HTERT RPE-1 (cell line): ENCODE data around the gene PLXNA4.

Experiments used
- in situ Hi-C: fragments of 300-500 bp; cut with MboI; formaldehyde crosslinking; loops from 4 replicates; pipeline ENCODE4 v1.14.3; 2020; ENCODE audit warnings: low sequenced_read_pairs

PLXNA4 gene

DNA sequence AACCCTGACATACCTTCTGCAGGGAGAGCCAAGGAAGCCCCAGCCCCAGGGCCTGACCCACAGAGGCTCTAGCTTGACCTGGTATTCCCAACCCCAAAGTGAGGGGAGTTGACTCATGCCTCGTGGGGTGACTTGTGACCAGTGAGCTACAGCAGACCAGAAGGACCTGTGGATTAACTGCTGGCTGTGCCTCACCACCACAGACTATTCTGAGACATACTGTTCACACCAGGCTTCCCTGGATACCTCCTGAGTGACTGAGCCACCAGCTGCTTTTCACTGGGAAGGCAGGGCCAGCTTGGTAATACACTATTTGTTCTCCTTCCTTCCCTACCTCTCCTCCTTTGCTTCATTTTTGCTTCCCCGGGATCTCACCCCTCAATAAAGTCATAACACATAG is 7.3 kb downstream of the PLXNA4 start:
- in situ Hi-C loops, result no loop called here

DNA sequence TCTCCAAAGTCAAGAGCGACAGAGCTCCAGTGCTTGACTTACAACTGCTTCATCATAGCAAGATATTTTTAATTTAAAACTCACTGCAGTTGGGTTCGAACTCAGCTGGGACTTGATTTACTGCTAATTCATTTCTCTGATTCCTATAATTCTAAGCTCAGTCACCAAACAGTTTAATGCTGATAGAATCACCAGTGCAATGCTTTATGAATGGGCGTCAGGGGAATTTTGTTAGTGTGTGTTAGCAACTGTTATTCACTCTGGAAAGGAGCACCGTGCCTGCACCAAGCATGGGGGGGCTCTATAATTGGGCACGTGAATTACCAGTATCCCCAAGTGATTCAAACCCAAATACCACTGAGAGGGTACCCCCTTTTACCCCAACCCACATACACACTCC is 10.4 kb downstream of the PLXNA4 start:
- in situ Hi-C loops, result no loop called here

DNA sequence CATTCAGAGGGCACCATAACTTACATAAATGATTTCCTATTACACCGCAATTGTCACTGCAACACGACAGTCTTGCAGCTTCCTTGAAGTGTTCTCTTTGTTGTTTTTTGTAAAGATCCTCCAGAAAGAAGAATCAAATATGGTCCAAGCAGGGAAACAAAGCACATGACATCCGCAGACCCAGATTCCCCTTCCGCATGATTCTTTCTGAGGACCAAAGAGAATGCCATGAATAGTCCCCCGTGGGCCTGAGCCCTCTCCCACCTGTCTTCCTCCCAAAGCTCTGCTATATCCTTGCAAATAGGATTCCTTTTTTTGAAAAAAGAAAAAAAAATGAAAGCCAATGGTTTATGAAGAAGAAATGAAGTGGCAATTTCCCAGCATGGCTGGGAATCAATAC is 10.8 kb downstream of the PLXNA4 start:
- in situ Hi-C loops, result no loop called here

DNA sequence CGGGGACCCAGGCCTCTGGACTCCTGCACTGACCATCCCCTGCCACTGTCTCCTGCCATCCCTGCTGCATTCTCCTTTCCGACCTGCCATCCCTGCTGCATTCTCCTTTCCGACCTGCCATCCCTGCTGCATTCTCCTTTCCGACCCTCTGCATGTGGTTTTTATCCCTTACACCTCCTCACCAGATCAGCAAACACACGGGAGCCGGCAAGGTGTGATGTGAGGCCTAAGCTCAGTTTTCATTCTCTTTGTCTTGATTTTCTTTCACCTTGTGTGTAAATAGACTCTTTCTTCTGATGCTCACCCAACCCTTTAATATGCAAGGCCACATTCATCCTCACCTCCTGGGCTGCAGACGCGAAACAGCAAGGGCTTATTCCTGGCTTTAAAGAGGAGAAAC is 11.4 kb downstream of the PLXNA4 start:
- in situ Hi-C loops, result no loop called here

DNA sequence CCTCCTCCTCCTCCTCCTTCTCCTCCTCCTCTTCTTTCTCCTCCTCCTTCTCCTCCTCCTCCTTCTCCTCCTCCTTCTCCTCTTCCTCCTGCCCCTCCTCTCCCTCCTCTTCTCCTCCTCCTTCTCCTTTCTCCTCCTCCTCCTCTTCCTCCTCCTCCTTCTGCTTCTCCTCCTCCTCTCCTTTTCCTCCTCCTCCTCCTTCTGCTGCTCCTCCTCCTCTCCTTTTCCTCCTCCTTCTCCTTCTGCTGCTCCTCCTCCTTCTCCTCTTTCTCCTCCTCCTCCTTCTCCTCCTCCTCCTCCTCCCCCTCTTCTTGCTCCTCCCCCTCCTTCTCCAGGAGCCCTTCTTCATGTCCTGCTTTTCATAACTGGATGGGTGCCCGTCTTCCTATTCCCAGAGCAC is 12.2 kb downstream of the PLXNA4 start:
- in situ Hi-C loops, result no loop called here

DNA sequence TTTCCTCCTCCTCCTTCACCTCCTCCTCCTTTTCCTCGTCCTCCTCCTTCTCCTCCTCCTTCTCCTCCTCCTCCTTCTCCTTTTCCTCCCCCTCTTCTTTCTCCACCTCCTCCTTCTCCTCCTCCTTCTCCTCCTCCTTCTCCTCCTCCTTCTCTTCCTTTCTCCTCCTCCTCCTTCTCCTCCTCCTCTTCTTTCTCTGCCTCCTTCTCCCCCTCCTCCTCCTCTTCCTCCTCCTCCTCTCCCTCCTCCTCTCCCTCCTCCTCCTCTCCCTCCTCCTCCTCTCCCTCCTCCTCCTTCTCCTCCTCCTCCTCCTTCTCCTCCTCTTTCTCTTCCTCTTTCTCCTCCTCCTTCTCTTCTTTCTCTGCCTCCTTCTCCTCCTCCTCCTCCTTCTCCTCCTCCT is 13.6 kb downstream of the PLXNA4 start:
- in situ Hi-C loops, result no loop called here

DNA sequence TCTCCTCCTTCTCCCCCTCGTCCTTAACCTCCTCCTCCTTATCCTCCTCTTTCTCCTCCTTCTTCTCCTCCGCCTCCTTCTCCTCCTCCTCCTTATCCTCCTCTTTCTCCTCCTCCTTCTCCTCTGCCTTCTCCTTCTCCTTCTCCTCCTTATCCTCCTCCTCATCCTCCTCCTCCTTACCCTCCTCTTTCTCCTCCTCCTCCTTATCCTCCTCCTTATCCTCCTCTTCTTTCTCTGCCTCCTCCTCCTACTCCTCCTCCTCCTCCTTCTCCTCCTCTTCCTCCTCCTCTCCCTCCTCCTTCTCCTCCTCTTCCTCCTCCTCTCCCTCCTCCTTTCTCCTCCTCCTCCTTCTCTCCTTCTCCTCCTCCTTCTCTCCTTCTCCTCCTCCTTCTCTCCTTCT is 14.5 kb downstream of the PLXNA4 start:
- in situ Hi-C loops, result no loop called here

DNA sequence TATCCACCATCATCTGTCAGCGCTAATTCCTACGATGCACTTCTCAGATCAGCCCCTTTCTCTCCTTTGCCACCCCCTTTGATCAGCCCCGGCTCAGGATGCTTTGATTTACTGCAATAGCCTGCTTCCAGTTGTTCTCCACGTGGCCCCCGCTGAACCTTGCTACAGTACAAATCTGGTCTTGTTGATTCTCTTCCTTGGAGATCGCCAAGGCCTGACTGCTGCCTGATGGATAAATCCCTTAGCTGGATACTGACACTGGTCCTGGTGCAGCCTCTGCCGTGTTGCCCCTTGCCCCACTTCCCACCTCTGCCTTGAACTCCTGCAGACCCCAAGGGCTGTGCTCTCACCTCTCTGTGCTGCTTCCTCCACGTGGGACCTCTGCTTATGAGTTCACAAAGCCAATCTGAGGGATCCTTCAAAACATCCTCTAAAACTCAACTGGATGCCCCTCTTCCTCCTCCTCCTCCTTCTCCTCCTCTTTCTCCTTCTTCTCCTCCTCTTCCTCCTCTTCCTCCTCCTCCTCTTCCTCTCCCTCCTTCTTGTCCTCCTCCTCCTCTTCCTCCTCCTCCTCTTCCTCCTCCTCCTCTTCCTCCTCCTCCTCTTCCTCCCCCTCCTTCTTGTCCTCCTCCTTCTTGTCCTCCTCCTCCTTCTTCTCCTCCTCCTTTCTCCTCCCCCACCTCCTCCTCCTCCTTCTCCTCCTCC is 15.3 kb downstream of the PLXNA4 start:
- in situ Hi-C loops, result no loop called here

DNA sequence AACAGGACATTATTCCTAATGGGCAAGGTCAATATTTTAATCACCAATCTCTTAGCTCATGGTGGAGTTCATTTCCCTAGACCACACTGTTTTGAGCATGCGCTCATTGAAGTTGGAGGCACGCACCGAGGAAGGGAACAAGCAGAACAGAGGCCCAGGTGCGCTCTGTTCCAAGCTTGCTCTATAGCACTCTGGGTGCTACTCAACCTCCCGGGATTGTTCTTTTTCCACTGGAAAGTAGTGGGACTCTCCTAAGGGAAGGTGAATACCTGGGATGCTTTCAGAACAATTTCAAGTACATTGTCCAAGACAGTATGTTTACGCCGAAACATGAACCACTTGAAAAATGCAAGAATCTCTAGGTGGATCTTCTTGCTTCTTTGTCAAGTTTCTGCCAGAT is 16.2 kb downstream of the PLXNA4 start:
- in situ Hi-C loops, result no loop called here

DNA sequence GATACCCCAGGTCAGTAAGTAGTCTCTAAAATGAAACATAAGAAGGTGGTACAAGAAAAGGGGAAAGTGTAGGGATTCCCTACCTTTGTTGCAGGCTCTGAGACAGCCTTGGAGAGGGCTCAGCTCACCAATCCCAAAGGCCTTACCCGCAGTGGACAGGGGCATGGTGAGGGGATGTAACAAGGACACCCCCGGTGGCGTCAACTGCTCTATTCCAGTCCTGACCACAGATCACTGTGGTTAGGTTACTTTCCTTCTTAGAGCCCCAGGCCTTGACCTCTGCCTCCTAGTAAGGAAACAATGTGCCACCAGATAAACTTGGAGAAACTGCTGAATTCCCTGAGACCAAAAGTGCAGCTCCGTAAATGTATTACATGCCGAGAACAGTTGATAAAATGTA is 17.5 kb downstream of the PLXNA4 start:
- in situ Hi-C loops, result no loop called here

DNA sequence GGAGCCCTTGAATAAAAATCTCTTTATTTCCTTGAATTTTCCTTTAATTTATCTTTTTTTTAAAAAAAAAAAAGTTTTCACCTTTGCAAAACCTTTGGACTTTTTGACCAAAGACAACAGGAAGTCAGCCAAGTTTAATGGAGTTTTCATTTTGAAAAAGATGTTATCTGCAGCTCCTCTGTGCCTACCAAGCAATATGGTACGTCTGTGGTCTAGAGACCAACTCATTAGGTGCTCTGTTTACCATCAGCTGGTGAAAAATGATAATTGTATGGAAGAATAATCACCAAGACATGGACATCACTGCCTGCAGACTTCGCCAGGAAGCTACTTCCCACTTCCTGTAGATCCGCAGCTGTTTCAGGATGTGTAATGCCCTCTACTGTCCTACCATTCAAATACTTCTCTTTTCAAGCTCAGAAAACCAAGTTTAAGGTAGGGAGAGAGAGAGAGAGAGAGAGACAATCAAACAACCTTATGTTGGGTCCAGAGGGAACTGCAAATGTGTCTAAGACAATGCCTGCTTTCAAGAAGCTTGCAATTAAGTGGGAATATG is 18.7 kb downstream of the PLXNA4 start:
- in situ Hi-C loops, result no loop called here

DNA sequence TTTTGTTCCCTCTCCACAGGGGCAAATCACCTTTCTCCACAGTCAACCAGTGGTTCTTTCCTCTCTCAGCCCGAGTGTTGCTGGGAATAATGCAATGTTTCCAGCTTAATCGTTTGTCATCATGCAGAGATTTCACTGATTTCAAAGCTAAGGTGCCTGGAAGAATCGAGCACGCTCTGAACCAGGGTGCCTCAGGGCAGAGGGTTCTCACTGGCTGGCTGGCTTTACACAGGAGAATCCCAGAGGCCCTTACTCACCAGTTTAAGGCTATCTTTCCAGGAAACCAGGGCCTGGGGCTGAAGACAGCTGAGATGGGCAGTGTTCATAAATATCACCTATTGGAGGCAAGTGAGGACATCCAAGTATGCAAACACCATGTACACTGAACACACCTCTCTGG is 21.8 kb downstream of the PLXNA4 start:
- in situ Hi-C loops, result no loop called here

DNA sequence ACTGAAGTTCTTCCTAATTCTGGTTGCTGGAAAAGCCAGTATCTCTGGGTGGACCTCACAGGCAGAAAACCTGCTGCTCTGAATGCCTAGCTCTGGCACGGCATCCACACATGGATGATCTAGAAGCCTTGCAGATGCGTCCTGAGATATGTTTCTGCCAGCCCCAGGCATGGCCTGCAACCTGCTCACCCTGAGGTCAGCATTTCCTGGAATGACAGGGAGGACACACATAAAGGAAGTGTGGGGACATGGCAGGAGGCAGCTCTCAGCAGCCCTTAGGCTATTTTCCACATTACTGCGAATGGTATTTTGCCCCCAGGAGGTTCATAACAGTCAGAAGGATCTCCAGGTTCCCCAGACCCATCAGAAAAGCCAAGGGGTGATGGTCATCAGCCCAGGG is 23.2 kb downstream of the PLXNA4 start:
- in situ Hi-C loops, result no loop called here

DNA sequence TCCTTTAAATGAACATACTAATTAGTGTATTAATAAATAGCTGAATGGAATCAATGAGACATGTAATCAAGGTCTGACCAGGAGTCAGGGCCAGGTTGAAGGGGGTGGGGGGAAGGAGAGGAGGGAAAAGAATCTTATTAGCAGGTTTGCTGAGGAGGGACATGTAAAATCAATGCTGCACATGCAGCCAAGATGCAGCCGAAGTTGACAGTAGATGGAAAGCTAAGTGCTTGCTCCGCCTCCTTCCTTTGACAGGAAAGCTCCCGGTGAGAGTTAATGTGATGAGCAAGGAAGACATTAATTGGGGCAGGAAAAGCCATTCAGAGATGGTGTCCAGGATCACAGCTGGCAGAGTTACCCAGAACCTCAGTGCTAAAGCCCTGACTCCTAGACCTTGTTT is 24.4 kb downstream of the PLXNA4 start:
- in situ Hi-C loops, result no loop called here

DNA sequence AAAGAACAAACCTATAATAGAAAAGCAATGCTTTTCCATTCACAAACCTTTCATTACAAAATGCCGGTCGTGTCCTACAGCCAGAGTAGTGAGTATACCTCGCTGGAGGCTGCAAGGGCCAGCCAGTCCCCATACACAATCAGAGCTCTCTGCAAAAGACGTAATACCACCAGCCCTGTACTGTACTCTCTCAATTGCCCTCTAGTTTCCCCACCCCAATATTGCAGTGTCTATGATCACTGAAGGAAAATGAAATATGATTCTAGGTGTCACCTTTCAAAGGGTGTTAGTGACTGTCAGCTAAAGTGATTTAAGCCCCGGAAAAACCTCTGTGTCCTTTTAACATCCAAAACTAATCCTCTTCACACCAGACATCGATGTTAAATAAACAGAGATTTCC is 24.8 kb downstream of the PLXNA4 start:
- in situ Hi-C loops, result no loop called here

DNA sequence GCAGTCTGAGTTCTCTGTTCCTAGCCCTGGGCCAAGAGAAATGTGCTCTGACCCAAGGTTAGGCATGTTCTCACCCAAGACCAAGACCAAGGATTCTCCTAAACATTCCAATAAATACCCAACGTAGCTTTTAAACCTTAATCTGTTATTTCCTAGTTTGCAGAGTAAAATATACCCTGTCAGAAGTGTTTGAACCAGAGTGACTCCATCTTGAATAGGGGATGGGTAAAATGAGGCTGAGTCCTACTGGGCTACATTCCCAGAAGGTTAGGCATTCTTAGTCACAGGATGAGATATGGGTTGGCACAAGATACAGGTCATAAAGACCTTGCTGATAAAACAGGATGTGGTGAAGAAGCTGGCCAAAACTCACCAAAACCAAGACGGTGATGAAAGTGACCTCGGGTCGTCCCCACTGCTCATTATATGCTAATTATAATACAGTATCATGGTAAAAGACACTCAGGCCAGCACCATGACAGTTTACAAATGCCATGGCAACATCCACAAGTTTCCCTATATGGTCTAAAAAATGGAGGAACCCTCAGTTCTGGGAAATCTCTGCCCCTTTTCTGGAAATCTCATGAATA is 27.7 kb downstream of the PLXNA4 start:
- in situ Hi-C loops, result no loop called here

DNA sequence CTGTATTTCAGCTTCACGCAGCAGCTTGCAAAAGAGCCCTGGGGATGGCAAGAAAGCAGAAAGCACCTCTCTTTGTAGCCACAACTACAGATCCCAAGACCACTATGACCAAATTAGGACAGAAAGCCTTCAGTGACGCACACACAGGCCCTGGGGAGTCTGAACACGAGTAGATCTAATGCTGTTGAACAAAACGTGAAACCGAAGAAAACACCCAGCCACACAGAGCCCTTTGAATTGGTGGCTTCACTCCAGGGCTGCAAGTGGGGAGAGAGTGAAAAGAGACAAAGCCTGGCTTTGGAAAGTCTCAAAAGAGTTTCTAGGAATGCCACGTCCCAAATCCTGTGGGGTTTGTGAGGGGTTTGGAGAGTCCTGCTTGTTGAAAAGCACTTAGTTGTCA is 28.4 kb downstream of the PLXNA4 start:
- in situ Hi-C loops, result no loop called here

DNA sequence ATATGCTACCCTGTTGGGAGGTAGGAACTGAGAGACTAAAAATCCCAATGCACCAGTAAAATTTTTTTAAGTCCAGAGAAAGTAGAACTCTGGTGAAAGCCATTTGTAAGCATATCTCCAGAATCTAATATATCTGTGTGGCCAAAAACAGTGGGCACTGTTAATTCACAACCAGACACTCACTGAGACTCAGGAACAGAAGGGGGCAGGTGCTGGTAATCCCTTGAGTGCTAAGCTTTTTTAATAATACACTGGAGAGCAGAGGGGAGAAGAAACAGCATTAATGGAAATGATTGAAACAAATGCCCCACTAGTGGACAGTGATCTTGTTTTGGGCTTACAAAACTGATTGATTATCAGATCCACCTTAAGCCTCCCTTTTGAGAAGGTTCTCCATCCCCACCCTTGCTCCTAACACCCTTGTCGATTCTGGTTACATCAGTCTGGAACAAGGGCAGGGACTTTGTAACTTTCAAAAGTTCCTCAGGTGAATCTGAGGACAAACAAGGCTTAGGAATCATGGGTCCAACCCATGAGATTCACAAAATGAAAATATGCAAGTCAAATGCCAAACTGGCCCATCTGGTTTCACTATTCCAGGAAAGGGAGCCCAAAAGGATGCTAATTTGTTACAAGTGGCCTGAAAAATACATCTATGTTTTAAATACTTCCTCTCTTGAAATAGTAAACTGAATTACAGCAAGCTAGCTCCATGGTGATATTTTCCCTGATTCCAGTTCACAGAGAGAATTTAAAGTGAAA is 29.7 kb downstream of the PLXNA4 start:
- in situ Hi-C loops, result no loop called here

DNA sequence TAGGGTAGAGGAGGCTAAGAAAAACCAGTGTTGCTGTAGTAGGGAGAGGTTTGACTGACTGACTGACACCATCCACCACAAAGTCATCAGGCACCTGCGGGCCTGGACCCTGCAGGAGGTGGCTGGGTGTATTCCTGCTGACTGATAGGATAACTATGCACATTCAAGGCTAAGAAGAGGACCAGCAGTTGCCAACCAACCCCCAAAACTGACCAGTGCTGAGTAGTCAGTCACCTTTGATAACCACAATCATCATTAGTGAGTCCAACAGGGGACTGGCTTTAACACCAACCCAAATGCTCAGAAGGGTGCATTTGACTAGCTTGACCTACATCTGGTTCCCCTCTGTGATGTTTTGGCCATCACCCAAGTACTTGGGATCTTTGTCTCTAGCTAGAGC is 30.5 kb downstream of the PLXNA4 start:
- in situ Hi-C loops, result no loop called here

DNA sequence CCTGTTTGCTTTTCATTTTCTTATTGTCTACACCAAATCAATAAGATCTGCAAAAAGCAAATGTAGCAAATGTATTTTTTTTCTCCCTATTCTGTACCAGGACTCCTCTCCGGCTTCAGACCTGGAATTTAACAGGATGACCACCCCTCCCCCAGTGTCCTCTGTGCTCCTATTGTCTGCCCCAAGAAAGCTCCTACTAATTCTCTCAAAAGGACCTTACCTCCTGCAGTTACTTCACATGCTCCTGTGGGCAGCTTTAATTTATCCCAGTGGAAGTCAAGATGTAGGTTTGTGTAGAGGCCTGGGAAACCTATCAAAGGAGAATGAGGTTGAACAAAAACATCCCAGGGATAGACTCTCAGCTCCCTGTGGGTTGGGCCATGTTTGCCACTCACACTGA is 31.3 kb downstream of the PLXNA4 start:
- in situ Hi-C loops, result no loop called here

DNA sequence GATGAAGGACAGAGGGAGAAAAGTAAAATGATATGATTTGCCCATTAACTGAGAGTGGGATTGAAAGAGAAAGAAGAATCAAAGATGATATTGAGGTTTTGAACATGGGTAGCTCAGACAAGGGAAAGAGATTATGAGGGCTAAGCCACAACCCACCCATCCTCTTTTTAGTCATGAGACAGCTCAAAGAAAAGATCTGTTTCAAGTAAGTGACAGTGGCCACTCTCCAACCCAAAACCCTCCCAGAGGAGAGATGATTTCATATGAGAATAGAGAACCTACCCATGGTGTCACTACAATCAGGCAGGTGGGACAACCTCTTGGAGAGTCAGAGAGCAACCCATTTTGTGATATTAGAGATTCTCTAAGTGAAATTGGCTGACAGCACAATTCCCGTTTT is 32.2 kb downstream of the PLXNA4 start:
- in situ Hi-C loops, result no loop called here

DNA sequence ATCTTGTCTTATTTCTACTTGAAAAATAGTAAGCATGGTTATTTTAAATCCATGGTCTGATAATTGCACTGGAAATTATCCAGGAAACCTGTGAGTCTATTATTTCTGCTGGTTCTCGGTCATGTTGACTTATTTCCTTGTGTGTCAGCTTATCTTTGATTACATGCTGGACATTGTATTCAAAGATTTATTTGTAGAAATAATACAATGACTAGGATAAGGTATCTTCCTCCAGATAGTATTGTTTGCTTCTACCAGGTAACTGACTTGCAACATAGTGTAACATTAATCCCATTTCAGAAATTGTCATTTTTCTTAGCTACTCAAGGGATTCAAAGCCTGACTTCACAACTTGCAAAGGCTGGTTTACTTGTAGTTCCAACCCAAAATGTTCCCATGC is 33.4 kb downstream of the PLXNA4 start:
- in situ Hi-C loops, result no loop called here
